HG03342 (cell line): ENCODE data around the gene SSBP4.

Experiments used
- ATAC-seq: cut with Tn5 transposase; IDR thresholded peaks from one replicate; pipeline ENCODE4 v1.9.1; 2021; ENCODE audit warnings: mild to moderate bottlenecking, moderate library complexity; ENCODE audit not compliant: unreplicated experiment

The SSBP4 gene

DNA sequence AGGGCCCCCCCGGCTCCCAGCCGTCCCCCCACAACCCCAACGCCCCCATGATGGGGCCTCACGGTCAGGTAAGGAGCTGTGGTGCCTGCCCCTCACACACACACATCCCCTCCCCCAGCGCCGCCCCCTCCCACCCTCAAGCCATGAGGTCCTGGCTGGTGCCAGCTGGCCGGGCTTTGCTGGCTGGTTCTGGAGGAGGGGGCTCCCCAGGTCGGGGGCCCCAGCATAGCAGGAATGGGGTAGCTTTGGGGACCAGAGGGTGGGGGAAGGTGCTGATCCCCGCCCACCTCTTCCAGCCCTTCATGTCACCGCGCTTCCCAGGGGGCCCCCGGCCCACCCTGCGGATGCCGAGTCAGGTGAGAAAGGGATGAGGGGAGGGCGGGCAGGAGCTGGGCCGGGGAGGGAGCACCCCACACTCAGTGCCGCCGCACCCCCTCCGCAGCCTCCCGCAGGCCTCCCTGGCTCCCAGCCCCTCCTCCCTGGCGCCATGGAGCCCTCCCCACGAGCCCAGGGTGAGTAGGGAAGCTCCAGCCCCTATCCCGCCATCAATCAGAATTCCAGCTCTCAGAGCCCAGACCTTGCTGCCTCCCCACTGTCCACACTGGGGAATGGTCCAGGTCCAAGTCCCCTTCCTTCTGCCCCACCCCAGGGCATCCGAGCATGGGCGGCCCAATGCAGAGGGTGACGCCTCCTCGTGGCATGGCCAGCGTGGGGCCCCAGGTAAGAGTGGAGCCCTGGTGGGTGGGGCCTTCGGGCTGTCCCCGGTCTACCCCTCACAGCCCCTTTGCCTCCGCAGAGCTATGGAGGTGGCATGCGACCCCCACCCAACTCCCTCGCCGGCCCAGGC lies 12.4 kb downstream of the SSBP4 start:
- ATAC-seq = no peak

DNA sequence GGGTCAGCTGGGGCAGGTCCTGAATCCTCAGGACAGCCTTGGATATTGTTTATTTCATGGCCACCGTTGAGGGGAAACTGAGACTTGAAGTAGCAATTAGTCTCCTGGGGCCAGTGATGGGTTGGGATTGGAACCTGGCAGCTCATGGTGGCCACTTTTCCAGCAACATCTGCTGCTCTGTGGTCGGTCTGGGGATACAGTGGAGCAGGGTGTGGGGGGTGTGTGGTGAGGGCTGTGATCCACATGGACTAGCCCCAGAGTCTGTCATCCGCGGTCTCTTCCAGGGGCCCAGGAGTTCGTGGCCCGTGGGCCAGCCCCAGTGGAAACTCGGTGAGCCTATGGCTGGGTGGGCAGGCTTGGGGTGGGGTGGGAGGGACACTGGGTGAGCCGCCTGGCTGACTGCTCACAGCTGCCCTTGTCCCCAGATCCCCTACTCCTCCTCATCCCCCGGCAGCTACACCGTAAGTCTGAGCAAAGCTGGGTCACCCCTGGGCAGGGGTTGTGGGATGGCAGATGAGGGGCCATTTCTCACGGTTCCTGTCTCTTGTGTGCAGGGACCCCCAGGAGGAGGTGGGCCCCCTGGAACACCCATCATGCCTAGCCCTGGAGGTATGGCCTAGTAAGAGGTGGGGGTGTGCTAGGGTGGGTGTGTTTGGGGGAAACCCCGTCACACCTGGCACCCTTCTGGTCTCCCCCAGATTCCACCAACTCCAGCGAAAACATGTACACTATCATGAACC lies 13.2 kb downstream of the SSBP4 start:
- ATAC-seq = no peak

- no peak for ATAC-seq
These were observed 14.0 kb downstream of the SSBP4 start for GRCh38 chr19:18433015-18433691.

DNA sequence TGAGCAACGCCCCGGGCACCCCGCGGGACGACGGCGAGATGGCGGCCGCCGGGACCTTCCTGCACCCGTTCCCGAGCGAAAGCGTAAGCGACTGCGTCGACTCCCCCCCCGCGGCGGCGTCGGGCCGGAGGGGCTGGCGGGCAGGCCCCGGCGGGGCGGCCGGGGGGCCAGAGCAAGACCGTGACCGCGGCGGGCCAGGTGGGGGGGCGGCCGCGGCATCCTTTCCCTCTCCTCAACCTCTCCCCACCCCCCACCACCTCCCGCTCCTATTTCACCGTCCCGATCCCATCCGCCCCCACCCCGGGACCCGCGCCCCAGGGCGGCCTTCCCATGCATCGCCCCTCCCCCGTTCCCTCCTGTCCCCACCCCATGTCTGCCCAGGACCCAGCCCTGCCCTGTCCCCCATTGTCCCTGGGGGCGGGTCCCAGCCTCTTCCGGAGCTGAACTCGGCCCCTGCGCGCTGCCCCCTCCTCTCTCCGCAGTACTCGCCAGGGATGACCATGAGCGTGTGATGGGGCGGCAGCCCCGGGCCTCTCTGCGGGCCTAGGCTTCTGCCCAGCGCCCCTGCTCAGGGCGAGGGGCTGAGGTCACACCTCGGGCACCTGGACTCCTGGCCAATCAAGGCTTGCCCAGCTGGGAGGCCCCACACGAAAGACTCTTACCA lies 14.7 kb downstream of the SSBP4 start:
- no peak for ATAC-seq

DNA sequence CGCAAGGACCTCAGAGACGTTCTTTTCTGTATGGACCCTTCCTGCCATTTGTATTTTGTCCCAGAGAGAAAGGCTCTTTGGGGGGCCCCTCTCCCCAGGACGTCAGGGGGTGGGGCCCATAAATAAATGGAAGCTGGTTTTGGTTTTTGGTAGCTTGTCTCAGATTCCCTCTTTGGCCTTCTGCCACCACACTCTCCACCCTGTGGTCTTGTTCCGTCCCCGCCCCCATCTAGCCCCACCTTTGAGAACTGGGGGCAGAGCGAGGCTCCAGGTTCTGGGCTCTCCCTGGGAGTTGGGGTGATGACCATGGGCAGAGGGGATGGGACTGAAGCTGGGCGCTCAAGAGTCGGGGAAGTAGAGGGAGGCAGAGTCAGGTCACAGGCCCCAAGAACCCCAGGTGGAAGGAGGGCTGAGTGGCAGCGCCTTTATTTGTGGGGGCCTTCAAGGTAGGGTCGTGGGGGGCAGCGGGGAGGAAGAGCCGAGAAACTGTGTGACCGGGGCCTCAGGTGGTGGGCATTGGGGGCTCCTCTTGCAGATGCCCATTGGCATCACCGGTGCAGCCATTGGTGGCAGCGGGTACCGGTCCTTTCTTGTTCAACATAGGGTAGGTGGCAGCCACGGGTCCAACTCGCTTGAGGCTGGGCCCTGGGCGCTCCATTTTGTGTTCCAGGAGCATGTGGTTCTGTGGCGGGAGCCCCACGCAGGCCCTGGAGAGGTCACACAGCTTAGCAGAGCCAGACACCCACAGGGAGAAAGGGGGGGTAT lies 15.4 kb downstream of the SSBP4 start:
- ATAC-seq = no peak

- ATAC-seq = no peak
These were observed 16.1 kb downstream of the SSBP4 start for GRCh38 chr19:18435178-18435841.

GRCh38 chr19:18435842-18436670 lies 16.9 kb downstream of the SSBP4 start:
- no peak for ATAC-seq

DNA sequence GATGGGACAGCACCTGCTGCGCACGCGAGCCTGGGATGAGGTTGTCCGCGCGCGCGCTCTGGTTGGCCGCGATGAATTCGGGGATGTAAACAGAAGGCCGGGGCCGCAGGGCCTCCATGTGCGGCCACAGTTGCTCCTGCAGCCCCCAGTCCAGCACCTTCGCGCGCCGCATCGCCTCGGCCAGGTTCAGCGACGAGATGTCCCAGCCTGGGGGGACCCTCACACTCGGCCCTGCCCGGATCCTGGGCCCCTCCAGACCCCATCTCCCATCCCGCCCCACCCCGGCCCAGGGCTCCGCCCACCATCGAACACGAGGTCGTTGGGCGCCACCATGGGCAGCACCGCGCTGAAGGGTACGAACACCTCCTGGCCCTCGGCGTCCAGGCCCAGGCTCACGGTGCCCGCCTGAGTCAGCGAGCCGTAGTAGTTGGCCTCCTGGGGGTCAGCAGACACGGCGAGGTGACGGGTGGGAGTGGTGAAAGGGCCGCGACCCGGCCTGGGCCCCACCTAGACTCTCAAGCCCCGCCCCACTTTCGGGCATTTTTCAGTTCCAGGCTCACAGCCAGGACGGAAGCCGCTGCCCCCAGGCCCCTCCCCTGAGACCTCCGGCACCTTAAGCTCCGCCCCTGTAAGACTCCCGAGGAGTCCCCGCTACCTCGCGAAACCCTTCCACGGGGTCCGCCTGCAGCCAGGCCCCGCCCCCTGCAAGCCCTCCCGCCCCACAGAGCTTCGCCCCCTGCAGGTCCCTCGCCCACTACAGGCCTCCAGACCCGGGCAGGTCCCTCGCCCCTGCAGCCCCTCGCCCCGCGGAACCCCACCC lies 17.7 kb downstream of the SSBP4 start:
- no peak for ATAC-seq

DNA sequence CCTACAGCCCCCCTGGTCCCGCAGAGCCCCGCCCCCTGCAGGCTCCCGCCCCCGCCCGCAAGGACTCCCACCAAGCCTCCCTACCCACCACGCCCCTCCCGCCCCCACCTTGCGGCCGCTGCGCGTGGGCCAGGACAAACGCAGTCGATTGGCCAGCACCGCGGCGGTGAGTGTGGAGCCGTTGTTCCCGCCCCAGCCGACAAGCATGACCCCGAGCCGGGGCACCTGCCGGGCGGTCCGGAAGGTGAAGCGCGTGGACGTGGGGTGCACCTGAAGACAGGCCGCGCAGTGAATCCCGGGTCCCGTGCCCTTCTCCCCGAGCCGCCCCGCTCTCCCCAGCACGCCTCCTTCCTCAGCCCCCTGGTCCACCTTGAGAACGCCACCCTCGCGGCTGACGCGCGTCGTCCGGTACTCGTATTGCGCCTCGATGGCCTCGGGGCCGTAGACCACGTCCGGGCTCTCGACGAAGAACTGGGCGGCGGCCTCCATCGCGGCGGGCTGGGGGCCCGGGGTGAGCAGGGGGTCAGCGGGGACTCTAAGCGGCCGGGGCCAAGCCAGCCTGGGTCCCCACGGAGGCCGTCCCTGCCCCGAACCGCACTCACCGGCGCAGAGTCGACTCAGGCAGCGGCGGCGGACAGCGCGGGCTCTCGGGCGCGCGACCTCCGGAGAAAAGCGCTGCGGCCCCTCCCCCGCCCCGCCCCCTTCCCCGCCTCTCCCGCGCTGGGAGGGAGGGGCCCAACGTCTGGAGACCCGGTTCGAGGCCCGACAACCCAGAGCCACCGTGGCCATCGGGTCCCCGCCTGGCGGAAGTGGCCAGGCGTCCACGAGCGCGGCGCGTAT lies 18.5 kb downstream of the SSBP4 start, which contains the start of gene ISYNA1:
Gene ISYNA1 (minus strand): TSS at position 643 of the 840 bp plus-strand sequence. CDS start 154 bp downstream, at position 489.
- ATAC-seq = no peak

DNA sequence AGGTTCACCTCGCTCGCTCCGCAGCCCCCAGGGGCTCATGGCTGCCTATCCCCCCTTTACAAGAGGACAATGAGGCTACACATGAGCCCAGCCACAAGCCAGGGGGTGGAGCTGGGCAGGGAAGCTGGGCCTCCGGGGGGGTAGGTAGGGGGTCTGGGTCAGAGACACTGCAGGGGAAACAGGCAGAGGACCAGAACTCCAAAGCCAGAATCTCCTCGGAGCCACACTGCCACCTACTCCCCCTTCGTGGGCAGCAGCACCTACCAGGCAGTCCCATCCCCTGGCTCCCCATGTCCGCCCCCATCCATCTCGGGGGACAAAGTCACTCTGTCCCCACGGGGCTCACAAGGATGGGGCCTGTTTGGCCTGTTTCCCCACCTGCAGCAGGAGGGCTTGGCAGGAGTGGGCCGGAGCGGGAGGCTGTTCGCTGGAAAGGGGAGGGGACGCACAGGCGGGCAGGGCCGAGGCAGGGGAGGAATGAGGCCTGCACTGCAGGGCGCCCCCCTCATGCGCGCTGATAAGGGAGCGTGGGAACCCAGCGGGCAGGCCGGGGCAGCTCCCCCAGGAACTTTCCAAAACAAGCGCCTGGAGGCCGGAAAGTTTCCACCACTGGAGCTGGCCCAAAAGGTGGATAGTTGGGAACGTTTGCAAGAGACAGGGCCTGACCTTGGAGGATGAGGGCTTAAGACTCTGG lies 19.3 kb downstream of the SSBP4 start:
- ATAC-seq = no peak

- no peak for ATAC-seq
These were observed 20.1 kb downstream of the SSBP4 start for GRCh38 chr19:18439025-18439909.

- no peak for ATAC-seq
These were observed 20.7 kb downstream of the SSBP4 start for GRCh38 chr19:18439910-18440237.

GRCh38 chr19:18440415-18440877 lies 21.2 kb downstream of the SSBP4 start:
- no peak for ATAC-seq

DNA sequence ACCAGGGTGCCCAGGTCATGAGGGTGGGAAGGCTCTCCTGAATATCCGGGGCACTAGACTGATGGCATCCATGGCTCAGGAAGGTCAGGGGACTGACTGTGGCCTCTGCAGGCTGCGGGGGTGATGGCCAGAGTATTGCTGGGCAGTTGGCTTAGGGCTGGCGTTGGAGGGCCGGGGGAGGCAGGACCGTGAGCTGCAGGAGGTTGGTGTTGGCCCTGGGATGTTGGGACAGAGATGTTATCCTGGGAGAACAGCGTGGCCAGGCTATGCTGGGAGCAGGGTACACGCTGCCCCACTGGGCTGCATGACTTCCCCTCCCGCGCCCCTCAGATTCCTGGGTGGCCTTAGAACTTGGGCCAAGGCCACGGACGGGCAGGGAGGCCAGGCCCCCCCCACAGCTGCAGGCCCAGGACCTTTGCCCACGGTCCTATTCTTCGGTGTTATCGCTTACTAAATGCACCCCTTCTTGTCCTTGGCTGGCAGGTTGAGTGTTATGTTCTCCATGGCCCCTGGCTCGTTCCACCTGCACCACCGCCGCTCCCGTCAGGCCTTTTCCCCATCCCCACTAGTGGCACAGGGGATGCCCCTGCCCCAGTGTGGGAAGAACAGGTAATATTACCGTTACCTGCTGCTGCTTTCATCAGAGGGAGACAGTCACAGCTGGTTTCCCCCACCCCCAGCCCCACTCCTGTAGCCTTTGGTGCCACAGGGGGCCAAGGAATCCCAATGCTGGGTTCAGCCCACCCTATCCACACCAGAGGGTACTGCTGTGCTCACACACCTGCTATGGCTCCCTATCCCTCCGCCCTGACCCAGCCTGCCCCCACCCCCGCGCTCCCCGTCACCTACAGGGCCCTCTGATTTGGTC lies 22.0 kb downstream of the SSBP4 start:
- no peak for ATAC-seq
